Mononuclear cell (primary cell): Measurements from ENCODE around the gene KRT74. TPM values are rescaled to one million over a fixed set of nuclear protein-coding genes. Genes with fewer than 3 reads are reported as not detected.

Source experiments
- H3K27me3 ChIP-seq: 2 replicates; pipeline ENCODE4 v1.6.0; 2011; ENCODE audit warnings: low read length, control low read depth; ENCODE audit not compliant: insufficient read depth
- H3K4me1 ChIP-seq: 2 replicates; pipeline ENCODE4 v1.5.1; 2011; ENCODE audit warnings: mild to moderate bottlenecking, low read length, control low read depth; ENCODE audit not compliant: insufficient read depth
- H3K4me3 ChIP-seq: 2 replicates; pipeline ENCODE4 v1.5.1; 2011; ENCODE audit warnings: mild to moderate bottlenecking, low read length, moderate library complexity
- H3K9me3 ChIP-seq: 2 replicates; pipeline ENCODE4 v1.5.1; 2011; ENCODE audit warnings: low read depth, mild to moderate bottlenecking, control low read depth, low read length
- total RNA-seq: library from RNA; depleted of rRNA; stranded (reverse); fragments of >200 nt; gene quantifications from one replicate; pipeline ENCODE4 v1.2.3, GENCODE V29; 2012

Gene KRT74
- total RNA-seq, 1 donor = 0.10 TPM

DNA sequence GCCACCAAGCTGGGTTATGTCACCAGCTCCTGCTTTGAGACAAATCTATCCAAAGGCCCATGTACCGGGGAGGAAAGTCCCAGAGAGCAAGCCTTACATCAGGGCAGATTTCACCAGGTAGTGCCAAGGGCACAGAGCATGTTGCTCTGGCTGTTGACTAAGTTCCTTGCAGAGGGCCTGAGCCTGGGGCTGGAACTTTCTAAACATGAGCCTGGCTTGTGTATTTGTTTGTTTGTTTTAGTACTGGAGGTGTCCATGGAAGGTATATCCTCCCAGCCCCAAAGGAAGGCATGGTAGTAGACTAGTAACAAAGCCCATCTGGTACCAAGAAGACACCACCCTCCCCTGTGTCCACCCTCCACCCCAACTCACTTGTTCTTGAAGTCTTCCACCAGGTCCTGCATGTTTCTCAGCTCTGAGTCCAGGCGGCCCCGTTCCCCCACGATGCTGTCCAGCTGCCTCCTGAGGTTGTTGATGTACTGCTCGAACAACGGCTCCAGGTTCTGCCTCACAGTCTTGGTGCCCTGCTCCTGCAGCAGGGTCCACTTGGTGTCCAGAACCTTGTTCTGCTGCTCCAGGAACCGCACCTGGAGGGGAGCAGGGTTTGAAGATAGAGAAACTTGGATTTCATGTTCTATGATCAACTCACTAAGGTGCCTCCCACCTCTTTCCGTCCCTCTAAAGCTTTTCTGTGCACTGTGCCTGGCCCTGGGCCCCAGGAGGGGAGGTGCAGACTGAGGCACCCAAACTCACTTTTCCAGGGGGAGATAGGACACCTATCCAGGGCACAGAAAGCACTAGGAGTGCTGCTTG, 54.9 kb downstream of the KRT74 start:
- no peak overlapping the region for H3K4me3 ChIP-seq
- no peaks in the 10 kb centered on the region for H3K9me3 ChIP-seq
- no peaks in the 10 kb centered on the region for H3K27me3 ChIP-seq
- H3K4me1 ChIP-seq = no peaks in the 10 kb centered on the region

DNA sequence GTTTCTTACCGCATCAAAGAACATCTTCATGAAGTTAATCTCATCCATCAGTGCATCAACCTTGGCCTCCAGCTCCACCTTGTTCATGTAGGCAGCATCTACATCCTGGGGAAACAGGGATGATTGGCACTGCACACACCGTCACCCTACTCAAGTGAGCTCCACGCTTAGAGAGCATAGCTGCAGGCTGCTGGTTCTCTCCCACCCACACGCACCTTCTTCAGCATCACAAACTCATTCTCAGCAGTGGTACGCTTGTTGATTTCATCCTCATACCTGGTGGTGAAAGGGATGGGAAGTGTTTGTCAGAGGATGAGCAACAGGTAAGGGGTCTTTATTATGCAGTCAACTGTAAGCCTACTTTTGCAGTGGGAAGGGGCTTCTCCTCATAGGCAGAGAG, 55.8 kb downstream of the KRT74 start:
- Histone ChIP-seq H3K4me3 (no peak overlapping the region), H3K4me1 (no peaks in the 10 kb centered on the region), H3K27me3 (no peaks in the 10 kb centered on the region), H3K9me3 (no peaks in the 10 kb centered on the region)

DNA sequence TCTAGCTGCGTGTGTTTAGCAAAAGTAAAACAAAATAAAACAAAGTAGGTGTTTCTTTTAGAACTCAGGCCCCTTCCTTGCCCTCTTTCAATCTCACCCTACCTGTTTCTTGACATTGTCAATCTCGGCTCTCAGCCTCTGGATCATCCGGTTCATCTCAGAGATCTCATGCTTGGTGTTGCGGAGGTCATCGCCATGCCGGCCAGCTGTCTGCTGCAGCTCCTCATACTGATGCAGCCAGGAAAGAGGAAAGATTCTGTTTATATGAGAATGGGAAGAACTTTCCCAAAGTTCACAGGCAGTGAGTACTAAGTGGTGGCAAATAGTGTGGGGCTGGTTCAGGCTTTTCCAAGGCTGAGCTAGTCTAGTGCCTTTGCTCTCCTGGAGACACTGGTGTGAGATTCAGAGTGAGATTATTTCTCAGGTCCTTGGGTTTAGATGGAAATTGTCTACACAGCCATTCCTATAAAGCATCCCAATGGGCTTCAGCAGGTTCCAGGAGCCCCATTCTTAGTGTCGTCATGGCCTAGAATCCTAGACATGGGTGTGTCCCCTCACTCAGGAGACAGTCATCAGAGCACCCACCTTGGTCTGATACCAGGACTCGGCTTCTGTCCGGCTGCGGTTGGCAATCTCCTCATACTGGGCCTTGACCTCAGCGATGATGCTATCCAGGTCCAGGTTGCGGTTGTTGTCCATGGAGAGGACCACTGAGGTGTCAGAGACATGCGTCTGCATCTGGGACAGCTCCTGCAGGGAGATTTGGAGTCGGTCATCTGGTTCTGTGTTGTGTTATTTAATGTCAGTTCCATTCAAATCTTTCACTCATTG, 56.4 kb downstream of the KRT74 start:
- no peak overlapping the region for H3K4me3 ChIP-seq
- H3K4me1 ChIP-seq = no peaks in the 10 kb centered on the region
- H3K27me3 ChIP-seq = no peaks in the 10 kb centered on the region
- no peaks in the 10 kb centered on the region for H3K9me3 ChIP-seq

DNA sequence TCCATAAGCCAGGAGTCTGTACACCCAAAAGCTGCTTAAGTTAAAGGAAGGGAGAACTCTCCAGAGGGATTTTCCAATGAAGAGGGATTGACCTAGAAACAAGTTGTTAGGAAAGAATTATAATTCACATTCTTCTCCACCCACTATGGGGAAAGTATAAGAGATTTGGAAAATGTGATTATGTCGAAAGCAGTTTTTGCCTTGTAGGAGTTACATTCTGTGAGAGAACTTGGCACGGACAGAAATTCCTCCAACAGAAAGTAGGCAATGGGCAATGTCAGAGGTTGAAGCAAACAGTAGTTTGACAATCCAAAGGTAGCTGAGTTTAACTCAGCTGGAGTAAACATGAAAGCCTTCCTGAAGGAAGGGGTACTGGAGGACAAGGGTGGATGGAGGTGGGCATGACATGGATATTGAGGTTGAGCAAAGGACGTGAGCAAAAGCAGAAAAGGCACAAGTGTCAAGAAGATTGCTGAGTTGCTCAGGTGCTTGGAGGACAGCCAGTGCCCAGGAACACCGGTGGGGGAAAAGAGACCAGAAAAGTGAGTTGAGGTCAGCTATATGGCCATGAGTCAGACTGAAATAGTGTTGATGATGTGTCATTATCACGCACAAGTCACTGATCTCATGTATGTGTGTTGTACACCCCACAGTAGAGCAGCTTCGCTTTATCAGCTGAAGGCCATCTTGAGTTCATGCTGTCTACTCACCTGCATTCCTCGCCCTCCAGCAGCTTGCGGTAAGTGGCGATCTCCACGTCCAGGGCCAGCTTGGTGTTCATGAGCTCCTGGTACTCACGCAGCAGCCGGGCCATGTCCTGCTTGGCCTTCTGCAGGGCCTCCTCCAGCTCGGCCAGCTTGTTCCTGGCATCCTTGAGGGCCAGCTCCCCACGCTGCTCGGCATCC, 57.5 kb downstream of the KRT74 start:
- peaks cover under 1% of the 10 kb centered on the region for H3K9me3 ChIP-seq
- no peaks in the 10 kb centered on the region for H3K4me1 ChIP-seq
- peaks cover 2% of the 10 kb centered on the region for H3K27me3 ChIP-seq
- H3K4me3 ChIP-seq = no peak overlapping the region

Other genes starting within 250 kb of the KRT74 start
- gene KRT85, start 206.4 kb downstream of the KRT74 start, total RNA-seq = not detected
- gene KRT84, start 188.2 kb downstream of the KRT74 start, total RNA-seq = not detected
- not detected for gene KRT82, start 167.5 kb downstream of the KRT74 start, total RNA-seq
- not detected for gene KRT75, start 139.5 kb downstream of the KRT74 start, total RNA-seq
- not detected for gene KRT6B, start 121.7 kb downstream of the KRT74 start, total RNA-seq
- not detected for gene KRT6C, start 100.0 kb downstream of the KRT74 start, total RNA-seq
- not detected for gene KRT6A, start 80.6 kb downstream of the KRT74 start, total RNA-seq
- 0.42 TPM for gene KRT5, start 53.4 kb downstream of the KRT74 start, total RNA-seq
- not detected for gene KRT71, start 20.7 kb downstream of the KRT74 start, total RNA-seq
- 10.2 TPM for gene KRT72, start 27.6 kb upstream of the KRT74 start, total RNA-seq
- gene KRT73, start 44.7 kb upstream of the KRT74 start, total RNA-seq = 21.4 TPM
- gene KRT2, start 78.4 kb upstream of the KRT74 start, total RNA-seq = 0.94 TPM
- 1.8 TPM for gene KRT1, start 106.6 kb upstream of the KRT74 start, total RNA-seq
- gene KRT77, start 129.7 kb upstream of the KRT74 start, total RNA-seq = not detected
- gene KRT76, start 203.5 kb upstream of the KRT74 start, total RNA-seq = not detected
- gene KRT3, start 222.3 kb upstream of the KRT74 start, total RNA-seq = not detected
- gene KRT4, start 240.3 kb upstream of the KRT74 start, total RNA-seq = not detected